Ovary (tissue), 3 donors: Measurements from ENCODE around the gene HIVEP3.

Experiments
- CTCF ChIP-seq, 3 donors: fragments of 450-650 bp in 2 of 3; fragments of 200-600 bp in 1 of 3; IDR thresholded peaks; one replicate each; pipeline versions ENCODE4 v1.5.1 to v1.8.0; 2016 to 2022; ENCODE audit warnings: antibody characterized with exemption in 3 of 3, mild to moderate bottlenecking in 1 of 3
- POLR2A ChIP-seq: fragments of 450-650 bp; IDR thresholded peaks from one replicate; pipeline ENCODE4 v1.6.1; 2017; ENCODE audit warnings: antibody characterized with exemption, mild to moderate bottlenecking, moderate library complexity
- donor health status: DM: no; HTN: no; CAD: no.

GRCh38 chr1:41807390-41807789 is 111.3 kb downstream of the HIVEP3 start:
- TF ChIP-seq CTCF (IDR thresholded peaks at IDR 0.05) (no peak), POLR2A (no peak)
